Mesenteric fat pad (tissue), 1 donor: Measurements from ENCODE around the gene THAP12. TPM values are rescaled to one million over a fixed set of nuclear protein-coding genes. Genes with fewer than 3 reads are reported as not detected.

Experiments
- DNase-seq: peaks from one replicate; pipeline ENCODE4 v3.0.0-alpha.2; 2020; ENCODE audit warnings: low spot score
- total RNA-seq: library from RNA; stranded (reverse); fragmentation: NEBNext Ultra II Directional; extraction: Animal tissue kit (Norgen Biotek cat#: 25700); gene quantifications from one replicate; pipeline ENCODE4 v1.2.1, GENCODE V29; 2021
- donor health status: DM: yes; HTN: yes; CAD: no.

The THAP12 gene
- total RNA-seq, 1 donor from 2014 or later = 34.7 TPM

GRCh38 chr11:76303399-76303798, 77.5 kb downstream of the THAP12 start:
- no peak for DNase-seq

- no peak for DNase-seq
Measured at GRCh38 chr11:76302996-76303395, 77.9 kb downstream of the THAP12 start.

Other genes starting within 250 kb of the THAP12 start
- 34.1 TPM for gene WNT11, start 174.6 kb downstream of the THAP12 start, total RNA-seq
- 1.1 TPM for gene GVQW3, start 191 bp upstream of the THAP12 start, total RNA-seq
- gene EMSY, start 63.9 kb upstream of the THAP12 start, total RNA-seq = 15.4 TPM